Adipose tissue (tissue), 3 donors: ENCODE data around the gene KBTBD4. TPM values are rescaled to one million over a fixed set of nuclear protein-coding genes. Genes with fewer than 3 reads are reported as not detected.

Experiments used
- H3K27ac ChIP-seq: one replicate; pipeline ENCODE4 v1.5.1; 2013; ENCODE audit warnings: low read depth, low read length
- WGBS, 3 donors: extraction: QIAGEN DNeasy Blood & Tissue Kit; methylation state at CpG; one replicate each; pipeline ENCODE4 v1.1.7; 2013; 5-methylcytosine and 5-hydroxymethylcytosine counted together
- polyA plus RNA-seq, 3 donors: library from polyadenylated mRNA; stranded (reverse); fragments of 200-250 nt; gene quantifications; one replicate each; pipeline ENCODE4 v1.2.3, GENCODE V29; 2013
- donor health status: healthy with polysubstance abuse.
- donor health status: Bipolar disorder and iron deficiency.
- donor health status: healthy.

Gene KBTBD4
- polyA plus RNA-seq: 1 to 10 TPM; 6.9 to 9.7 (median 9.1) TPM

GRCh38 chr11:47578524-47579494, at the start of gene KBTBD4, which contains the start of gene NDUFS3:
Gene KBTBD4 (minus strand): TSS chr11:47578970. CDS start chr11:47578951, 19 bp downstream.
Gene NDUFS3 (plus strand): TSS chr11:47579074. CDS start chr11:47579092, 18 bp downstream.
- 0 to 1% (median 0%) methylated on average over 64 to 72 of the region's 72 CpGs for WGBS, 3 donors
- no peak within 1 kb of the TSS for H3K27ac ChIP-seq

GRCh38 chr11:47628026-47628425, 49.3 kb upstream of the KBTBD4 start:
- WGBS, 3 donors: 82 to 92% (median 90%) methylated on average over 4 of the region's 4 CpGs
- H3K27ac ChIP-seq: no peak overlapping the region

- H3K27ac ChIP-seq: no peak overlapping the region
- WGBS, 3 donors: 98 to 99% (median 98%) methylated on average over 8 of the region's 8 CpGs
These were observed 47.5 kb upstream of the KBTBD4 start for GRCh38 chr11:47626234-47626633.

- WGBS, 3 donors: 73 to 95% (median 92%) methylated on average over 2 of the region's 2 CpGs
- H3K27ac ChIP-seq: no peak overlapping the region
These were observed 42.1 kb upstream of the KBTBD4 start for GRCh38 chr11:47620836-47621378.

- WGBS, 3 donors: 24 to 56% (median 25%) methylated on average over 3 of the region's 3 CpGs
- H3K27ac ChIP-seq: no peak overlapping the region
These were observed 38.6 kb upstream of the KBTBD4 start for GRCh38 chr11:47617417-47617809.

- H3K27ac ChIP-seq: no peak overlapping the region
- WGBS, 3 donors: 82 to 84% (median 83%) methylated on average over 10 of the region's 10 CpGs
These were observed 38.1 kb upstream of the KBTBD4 start for GRCh38 chr11:47616726-47617416.

GRCh38 chr11:47615249-47615648, 36.5 kb upstream of the KBTBD4 start:
- no peak overlapping the region for H3K27ac ChIP-seq

- H3K27ac ChIP-seq: no peak overlapping the region
- WGBS, 3 donors: 41 to 80% (median 44%) methylated on average over 6 of the region's 6 CpGs
These were observed 32.6 kb upstream of the KBTBD4 start for GRCh38 chr11:47611348-47611794.

GRCh38 chr11:47609675-47610074, 30.9 kb upstream of the KBTBD4 start:
- H3K27ac ChIP-seq: no peak overlapping the region
- 70 to 88% (median 77%) methylated on average over 3 of the region's 3 CpGs for WGBS, 3 donors

- 51 to 71% (median 56%) methylated on average over 7 of the region's 7 CpGs for WGBS, 3 donors
- no peak overlapping the region for H3K27ac ChIP-seq
These were observed 28.6 kb upstream of the KBTBD4 start for GRCh38 chr11:47607380-47607779.

GRCh38 chr11:47606731-47607130, 28.0 kb upstream of the KBTBD4 start:
- H3K27ac ChIP-seq: no peak overlapping the region
- WGBS, 3 donors: 45 to 58% (median 48%) methylated on average over 5 of the region's 5 CpGs

- no peak overlapping the region for H3K27ac ChIP-seq
- WGBS, 3 donors: 40 to 92% (median 83%) methylated on average over 3 of the region's 3 CpGs
These were observed 27.2 kb upstream of the KBTBD4 start for GRCh38 chr11:47605921-47606320.

GRCh38 chr11:47603295-47603694, 24.5 kb upstream of the KBTBD4 start:
- WGBS, 3 donors: 88 to 91% (median 88%) methylated on average over 4 of the region's 4 CpGs
- H3K27ac ChIP-seq: no peak overlapping the region

- no peak overlapping the region for H3K27ac ChIP-seq
- WGBS, 3 donors: 68 to 76% (median 70%) methylated on average over 4 of the region's 4 CpGs
These were observed 21.1 kb upstream of the KBTBD4 start for GRCh38 chr11:47599902-47600301.

GRCh38 chr11:47595967-47596366, 17.2 kb upstream of the KBTBD4 start:
- 100% methylated on average over 1 of the region's 1 CpG for WGBS, 3 donors
- no peak overlapping the region for H3K27ac ChIP-seq

- 61 to 79% (median 73%) methylated on average over 7 of the region's 7 CpGs for WGBS, 3 donors
- no peak overlapping the region for H3K27ac ChIP-seq
These were observed 16.3 kb upstream of the KBTBD4 start for GRCh38 chr11:47595029-47595428.

GRCh38 chr11:47593934-47594855, 15.4 kb upstream of the KBTBD4 start, which contains the start of gene C1QTNF4:
Gene C1QTNF4 (minus strand): TSS chr11:47594411. CDS start chr11:47590810, 3,601 bp downstream.
- no peak within 1 kb of the TSS for H3K27ac ChIP-seq
- 3 to 5% (median 3%) methylated on average over 47 to 48 of the region's 48 CpGs for WGBS, 3 donors

GRCh38 chr11:47593492-47593933, 14.7 kb upstream of the KBTBD4 start:
- H3K27ac ChIP-seq: no peak overlapping the region
- 4 to 22% (median 12%) methylated on average over 5 to 6 of the region's 6 CpGs for WGBS, 3 donors
